DOHH2 (cell line): ENCODE results near the gene PLPPR5.

Source experiments
- EZH2phosphoT487 ChIP-seq: fragments of 200-600 bp; sonication (generic); IDR thresholded peaks from 2 replicates; pipeline ENCODE4 v1.6.1; 2017; ENCODE audit warnings: borderline replicate concordance, mild to moderate bottlenecking, antibody characterized with exemption, low read length, moderate library complexity, mixed read lengths
- TF ChIP-seq, protein P1 (sequence below): fragments of 200-600 bp; sonication (generic); IDR thresholded peaks from one replicate; pipeline ENCODE4 v1.5.1; 2014; ENCODE audit warnings: antibody characterized with exemption, mild to moderate bottlenecking, low read depth, low read length; ENCODE audit not compliant: poor library complexity, severe bottlenecking

DNA sequence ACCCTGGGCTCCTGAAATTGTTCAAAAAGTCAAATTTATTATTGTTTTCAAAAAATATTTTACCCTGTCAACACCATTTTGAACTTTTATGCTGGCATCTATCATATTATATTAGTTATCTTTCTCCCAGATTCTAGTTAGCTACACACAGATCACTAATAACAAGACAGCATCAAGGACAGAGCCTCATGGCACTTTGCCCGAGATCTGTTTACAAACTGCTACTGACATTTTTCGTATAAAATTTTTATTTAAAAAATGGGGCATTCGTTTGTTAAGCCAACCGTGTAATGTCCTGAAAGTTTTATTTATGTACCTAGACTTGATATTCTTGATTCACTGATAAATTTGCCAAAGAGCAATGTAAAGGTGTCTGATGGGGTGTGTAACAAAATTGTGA is 78.1 kb downstream of the PLPPR5 start:
- TF ChIP-seq, protein P1, sequence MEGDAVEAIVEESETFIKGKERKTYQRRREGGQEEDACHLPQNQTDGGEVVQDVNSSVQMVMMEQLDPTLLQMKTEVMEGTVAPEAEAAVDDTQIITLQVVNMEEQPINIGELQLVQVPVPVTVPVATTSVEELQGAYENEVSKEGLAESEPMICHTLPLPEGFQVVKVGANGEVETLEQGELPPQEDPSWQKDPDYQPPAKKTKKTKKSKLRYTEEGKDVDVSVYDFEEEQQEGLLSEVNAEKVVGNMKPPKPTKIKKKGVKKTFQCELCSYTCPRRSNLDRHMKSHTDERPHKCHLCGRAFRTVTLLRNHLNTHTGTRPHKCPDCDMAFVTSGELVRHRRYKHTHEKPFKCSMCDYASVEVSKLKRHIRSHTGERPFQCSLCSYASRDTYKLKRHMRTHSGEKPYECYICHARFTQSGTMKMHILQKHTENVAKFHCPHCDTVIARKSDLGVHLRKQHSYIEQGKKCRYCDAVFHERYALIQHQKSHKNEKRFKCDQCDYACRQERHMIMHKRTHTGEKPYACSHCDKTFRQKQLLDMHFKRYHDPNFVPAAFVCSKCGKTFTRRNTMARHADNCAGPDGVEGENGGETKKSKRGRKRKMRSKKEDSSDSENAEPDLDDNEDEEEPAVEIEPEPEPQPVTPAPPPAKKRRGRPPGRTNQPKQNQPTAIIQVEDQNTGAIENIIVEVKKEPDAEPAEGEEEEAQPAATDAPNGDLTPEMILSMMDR = no peak
- no peak for TF ChIP-seq EZH2phosphoT487
